ENCODE data around the gene C2. TPM values are rescaled to one million over a fixed set of nuclear protein-coding genes. Genes with fewer than 3 reads are reported as not detected.
A peak's percentile ranks its signal among the peaks of the same experiment; 100 is the strongest.
"Not testable (repeated sequence)": the region's sequence is repeated elsewhere in the genome, so short reads cannot be mapped to it uniquely, and the experiment has no call there.

The C2 gene
- total RNA-seq, 4 donors from 2014 or later = 2.5 to 6.2 (median 4.4) TPM

GRCh38 chr6:31907158-31907813 lies 20.2 kb upstream of the C2 start:
- Histone ChIP-seq H3K4me3 (replicated peaks in 1 of 3) (no peak overlapping the region), H3K4me1 (peaks cover 0 to 13% of the 10 kb centered on the region in 2 donors), H3K9me3 (no peaks in the 10 kb centered on the region), H3K27me3 (no peaks in the 10 kb centered on the region), H3K36me3 (no peaks in the 10 kb centered on the region), H3K27ac (no peak overlapping the region)
- TF ChIP-seq CTCF (IDR thresholded peaks at IDR 0.05) (no peak), POLR2A (IDR thresholded peaks at IDR 0.05) (no peak)
- intact Hi-C loops (cut with DNase I) = no loop called here
- DNase-seq = peak; percentile 58 to 63
- 24 to 34% methylated on average over 7 of the region's 7 CpGs for WGBS, 2 donors

DNA sequence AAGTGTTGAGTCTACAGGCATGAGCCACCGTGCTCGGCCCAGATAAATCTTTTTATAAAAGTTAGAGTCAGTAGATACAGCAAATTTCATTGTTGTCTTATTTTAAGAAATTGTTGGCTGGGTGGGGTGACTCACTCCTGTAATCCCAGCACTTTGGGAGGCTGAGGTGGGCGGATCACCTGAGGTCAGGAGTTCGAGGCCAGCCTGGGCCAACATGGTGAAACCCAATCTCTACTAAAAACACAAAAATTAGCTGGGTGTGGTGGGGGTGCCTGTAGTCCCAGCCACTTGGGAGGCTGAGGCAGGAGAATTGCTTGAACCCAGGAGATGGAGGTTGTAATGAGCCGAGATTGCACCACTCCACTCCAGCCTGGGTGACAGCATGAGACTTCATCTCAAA lies 19.3 kb upstream of the C2 start:
- H3K36me3 ChIP-seq; H3K9me3 ChIP-seq; DNase-seq; H3K27ac ChIP-seq; intact Hi-C loops (cut with DNase I); H3K27me3 ChIP-seq; H3K4me3 ChIP-seq (replicated peaks in 1 of 3); H3K4me1 ChIP-seq: not testable (repeated sequence)
- 86 to 93% methylated on average over 5 of the region's 5 CpGs for WGBS, 2 donors

DNA sequence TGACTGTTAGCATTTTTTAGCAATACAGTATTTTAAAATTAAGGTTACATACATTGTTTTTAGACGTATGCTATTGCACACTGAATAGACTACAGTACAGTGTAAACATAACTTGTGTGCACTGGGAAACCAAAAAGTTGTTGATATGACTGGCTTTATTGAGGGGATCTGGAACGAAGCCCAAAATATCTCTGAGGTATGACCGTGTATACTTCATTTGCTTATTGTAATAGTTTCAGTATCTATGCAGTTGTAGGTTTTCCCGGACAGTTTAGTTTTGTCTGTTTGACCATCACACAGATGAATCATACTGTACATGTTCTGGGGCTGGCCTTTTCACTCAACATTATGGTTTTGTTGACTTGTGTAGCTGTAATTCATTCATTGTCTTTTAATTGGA lies 18.7 kb upstream of the C2 start:
- WGBS, 2 donors = 55 to 57% methylated on average over 4 of the region's 4 CpGs
- Histone ChIP-seq H3K9me3 (no peaks in the 10 kb centered on the region), H3K4me1 (peaks cover 0 to under 1% of the 10 kb centered on the region in 2 donors), H3K4me3 (replicated peaks in 1 of 3) (no peak overlapping the region), H3K36me3 (no peaks in the 10 kb centered on the region), H3K27ac (no peak overlapping the region), H3K27me3 (no peaks in the 10 kb centered on the region)
- intact Hi-C loops (cut with DNase I) = no loop called here
- TF ChIP-seq CTCF (IDR thresholded peaks at IDR 0.05) (no peak), POLR2A (IDR thresholded peaks at IDR 0.05) (no peak)
- DNase-seq = no peak

DNA sequence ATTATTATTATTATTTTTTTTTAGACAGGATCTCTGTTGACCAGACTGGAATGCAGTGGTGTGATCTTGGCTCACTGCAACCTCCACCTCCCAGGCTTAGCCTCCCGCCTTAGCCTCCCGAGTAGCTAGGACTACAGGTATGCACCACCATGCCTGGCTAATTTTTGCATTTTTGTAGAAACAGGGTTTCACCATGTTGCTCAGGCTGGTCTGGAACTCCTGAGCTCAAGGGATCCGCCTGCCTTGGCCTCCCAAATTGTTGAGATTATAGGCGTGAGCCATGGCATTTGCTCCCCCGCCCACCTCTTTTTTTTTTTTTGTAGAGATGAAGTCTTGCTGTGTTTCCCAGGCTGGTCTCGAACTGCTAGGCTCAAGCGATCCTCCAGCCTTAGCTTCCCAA lies 18.2 kb upstream of the C2 start:
- H3K27me3 ChIP-seq; H3K9me3 ChIP-seq; intact Hi-C loops (cut with DNase I); H3K4me3 ChIP-seq (replicated peaks in 1 of 3); H3K27ac ChIP-seq; H3K36me3 ChIP-seq; H3K4me1 ChIP-seq; DNase-seq: not testable (repeated sequence)
- 80 to 89% methylated on average over 7 of the region's 7 CpGs for WGBS, 2 donors

- H3K9me3 ChIP-seq = no peaks in the 10 kb centered on the region
- intact Hi-C loops (cut with DNase I) = no loop called here
- DNase-seq = no peak
- H3K4me1 ChIP-seq = no peaks in the 10 kb centered on the region
- no peaks in the 10 kb centered on the region for H3K27me3 ChIP-seq
- no peaks in the 10 kb centered on the region for H3K36me3 ChIP-seq
- no peak overlapping the region for H3K27ac ChIP-seq
- H3K4me3 ChIP-seq (replicated peaks in 1 of 3) = no peak overlapping the region
- no peak for TF ChIP-seq POLR2A (IDR thresholded peaks at IDR 0.05)
- TF ChIP-seq CTCF (IDR thresholded peaks at IDR 0.05) = no peak
- 71 to 74% methylated on average over 11 of the region's 11 CpGs for WGBS, 2 donors
Measured at GRCh38 chr6:31911826-31912585, 15.5 kb upstream of the C2 start.

GRCh38 chr6:31915351-31915750 lies 12.2 kb upstream of the C2 start:
- Histone ChIP-seq H3K36me3 (no peaks in the 10 kb centered on the region), H3K4me3 (replicated peaks in 1 of 3) (no peak overlapping the region), H3K27me3 (no peaks in the 10 kb centered on the region), H3K9me3 (no peaks in the 10 kb centered on the region), H3K4me1 (no peaks in the 10 kb centered on the region), H3K27ac (no peak overlapping the region)
- intact Hi-C loops (cut with DNase I) = no loop called here
- TF ChIP-seq CTCF (IDR thresholded peaks at IDR 0.05) = no peak
- no peak for TF ChIP-seq POLR2A (IDR thresholded peaks at IDR 0.05)
- no peak for DNase-seq
